Endothelial cell of umbilical vein (primary cell): ENCODE data around the gene ENDOG. TPM values are rescaled to one million over a fixed set of nuclear protein-coding genes. Genes with fewer than 3 reads are reported as not detected.

Source experiments
- polyA plus RNA-seq, 4 experiments: library from polyadenylated mRNA; depleted of rRNA in 3 of 4; stranded (reverse) in 3 of 4; unstranded in 1 of 4; fragments of >200 nt; gene quantifications; 2 replicates each; pipeline versions ENCODE4 v1.2.1 to v1.2.3, GENCODE V29; 2011 to 2012; ENCODE audit warnings: missing spikeins in 1 of 4
- total RNA-seq: library from RNA; stranded (reverse); gene quantifications from 2 replicates; pipeline ENCODE4 v1.2.3, GENCODE V29; 2021

ENDOG gene
- total and polyA plus RNA-seq, 2 donors (not counting 3 experiments of a cell fraction or from before 2014, with no cell fraction given): 18.0 to 21.1 TPM

Other genes starting within 250 kb of the ENDOG start
- 68.5 and 73.6 TPM in 2 replicates for gene DYNC2I2, start 161.7 kb upstream of the ENDOG start, total RNA-seq
- 82.6 and 88.5 TPM in 2 replicates for gene DYNC2I2, start 161.7 kb upstream of the ENDOG start, polyA plus RNA-seq
- gene SET, start 129.3 kb upstream of the ENDOG start, total RNA-seq: 448 and 483 TPM in 2 replicates
- 61.1 and 96.9 TPM in 2 replicates for gene SET, start 129.3 kb upstream of the ENDOG start, polyA plus RNA-seq
- 39.3 and 40.4 TPM in 2 replicates for gene PKN3, start 116.0 kb upstream of the ENDOG start, total RNA-seq
- 27.0 and 29.5 TPM in 2 replicates for gene PKN3, start 116.0 kb upstream of the ENDOG start, polyA plus RNA-seq
- gene ZDHHC12, start 94.4 kb upstream of the ENDOG start, total RNA-seq: 28.8 and 31.1 TPM in 2 replicates
- gene ZDHHC12, start 94.4 kb upstream of the ENDOG start, polyA plus RNA-seq: 62.0 and 86.1 TPM in 2 replicates
- 23.0 and 24.9 TPM in 2 replicates for gene ZER1, start 46.6 kb upstream of the ENDOG start, total RNA-seq
- 29.9 and 45.5 TPM in 2 replicates for gene ZER1, start 46.6 kb upstream of the ENDOG start, polyA plus RNA-seq
- gene TBC1D13, start 31.2 kb upstream of the ENDOG start, total RNA-seq: 34.9 and 35.1 TPM in 2 replicates
- 41.9 and 43.9 TPM in 2 replicates for gene TBC1D13, start 31.2 kb upstream of the ENDOG start, polyA plus RNA-seq
- 51.6 and 59.3 TPM in 2 replicates for gene SPOUT1, start 11.3 kb downstream of the ENDOG start, total RNA-seq
- 50.4 and 51.4 TPM in 2 replicates for gene SPOUT1, start 11.3 kb downstream of the ENDOG start, polyA plus RNA-seq
- 7.2 and 8.0 TPM in 2 replicates for gene KYAT1, start 63.5 kb downstream of the ENDOG start, total RNA-seq
- 9.6 and 10.3 TPM in 2 replicates for gene KYAT1, start 63.5 kb downstream of the ENDOG start, polyA plus RNA-seq
- gene LRRC8A, start 63.6 kb downstream of the ENDOG start, total RNA-seq: 99.6 and 126 TPM in 2 replicates
- gene LRRC8A, start 63.6 kb downstream of the ENDOG start, polyA plus RNA-seq: 129 and 134 TPM in 2 replicates
- gene PHYHD1, start 102.5 kb downstream of the ENDOG start, total RNA-seq: 0.30 and 1.8 TPM in 2 replicates
- 1.1 and 1.8 TPM in 2 replicates for gene PHYHD1, start 102.5 kb downstream of the ENDOG start, polyA plus RNA-seq
- 18.8 and 22.3 TPM in 2 replicates for gene DOLK, start 129.1 kb downstream of the ENDOG start, total RNA-seq
- 59.8 and 71.6 TPM in 2 replicates for gene DOLK, start 129.1 kb downstream of the ENDOG start, polyA plus RNA-seq
- 62.1 and 66.2 TPM in 2 replicates for gene NUP188, start 129.2 kb downstream of the ENDOG start, total RNA-seq
- gene NUP188, start 129.2 kb downstream of the ENDOG start, polyA plus RNA-seq: 62.7 TPM in 2 replicates
- gene SH3GLB2, start 209.8 kb downstream of the ENDOG start, total RNA-seq: 55.8 and 58.8 TPM in 2 replicates
- gene SH3GLB2, start 209.8 kb downstream of the ENDOG start, polyA plus RNA-seq: 77.5 and 91.9 TPM in 2 replicates
- 28.0 and 29.5 TPM in 2 replicates for gene MIGA2, start 218.1 kb downstream of the ENDOG start, total RNA-seq
- gene MIGA2, start 218.1 kb downstream of the ENDOG start, polyA plus RNA-seq: 27.7 and 28.0 TPM in 2 replicates